Measurements from ENCODE around the gene PSD.
A peak's percentile ranks its signal among the peaks of the same experiment; 100 is the strongest.

Gene PSD

DNA sequence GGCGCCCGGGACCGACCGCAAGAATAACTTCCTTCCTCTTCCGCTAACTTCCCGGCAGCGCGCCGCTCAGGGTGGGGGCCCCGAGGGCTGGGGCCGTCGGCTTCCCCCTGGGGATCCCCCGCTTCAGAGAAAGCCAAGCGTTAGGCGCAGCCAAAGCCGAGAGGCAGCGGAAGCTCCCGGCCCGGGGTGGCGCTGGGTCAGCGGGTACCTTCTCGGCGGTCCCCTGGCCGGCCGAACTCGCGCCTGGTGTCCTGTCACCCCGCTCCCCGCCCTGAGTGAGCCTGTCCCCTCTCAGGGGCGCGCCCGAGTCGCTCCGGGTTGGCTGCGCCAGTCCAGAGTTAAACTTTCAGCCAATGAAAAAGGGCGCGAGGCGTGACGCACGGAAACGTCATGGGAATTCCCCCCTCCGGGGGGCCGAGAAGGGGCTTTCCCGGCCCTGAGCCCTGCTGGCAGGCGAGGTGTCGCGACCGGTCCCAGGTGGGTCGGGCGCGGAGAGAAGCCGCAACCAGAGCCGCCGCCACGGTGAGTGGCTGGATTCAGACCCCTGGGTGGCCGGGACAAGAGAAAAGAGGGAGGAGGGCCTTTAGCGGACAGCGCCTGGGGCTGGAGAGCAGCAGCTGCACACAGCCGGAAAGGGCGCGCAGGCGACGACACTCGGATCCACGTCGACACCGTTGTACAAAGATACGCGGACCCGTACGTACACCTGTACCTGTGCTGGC is 24.3 kb downstream of the PSD start:
- H3K4me3 ChIP-seq (ENCODE audit: low read length in 2 of 2), result peak overlapping the region; percentile 92 to 97
- peaks cover 0 to 12% of the 10 kb centered on the region in 2 donors for H3K36me3 ChIP-seq (ENCODE audit: control insufficient read depth in 2 of 2, insufficient read depth in 2 of 2, low read length in 2 of 2)
- peak overlapping the region; percentile 81 to 94 for H3K9ac ChIP-seq (ENCODE audit: low read depth in 1 of 2, low read length in 2 of 2)
- H3K27me3 ChIP-seq (ENCODE audit: control insufficient read depth in 2 of 2, insufficient read depth in 2 of 2, low read length in 2 of 2), result no peaks in the 10 kb centered on the region
- peak overlapping the region; percentile 94 to 99 for H3K27ac ChIP-seq (ENCODE audit: low read depth in 2 of 2, low read length in 2 of 2)
- H3K4me1 ChIP-seq (ENCODE audit: control insufficient read depth in 2 of 2, insufficient read depth in 2 of 2, low read length in 2 of 2), result peaks cover 22 to 31% of the 10 kb centered on the region in 2 donors
- no peaks in the 10 kb centered on the region for H3K9me3 ChIP-seq (ENCODE audit: control insufficient read depth in 2 of 2, low read length in 2 of 2)

DNA sequence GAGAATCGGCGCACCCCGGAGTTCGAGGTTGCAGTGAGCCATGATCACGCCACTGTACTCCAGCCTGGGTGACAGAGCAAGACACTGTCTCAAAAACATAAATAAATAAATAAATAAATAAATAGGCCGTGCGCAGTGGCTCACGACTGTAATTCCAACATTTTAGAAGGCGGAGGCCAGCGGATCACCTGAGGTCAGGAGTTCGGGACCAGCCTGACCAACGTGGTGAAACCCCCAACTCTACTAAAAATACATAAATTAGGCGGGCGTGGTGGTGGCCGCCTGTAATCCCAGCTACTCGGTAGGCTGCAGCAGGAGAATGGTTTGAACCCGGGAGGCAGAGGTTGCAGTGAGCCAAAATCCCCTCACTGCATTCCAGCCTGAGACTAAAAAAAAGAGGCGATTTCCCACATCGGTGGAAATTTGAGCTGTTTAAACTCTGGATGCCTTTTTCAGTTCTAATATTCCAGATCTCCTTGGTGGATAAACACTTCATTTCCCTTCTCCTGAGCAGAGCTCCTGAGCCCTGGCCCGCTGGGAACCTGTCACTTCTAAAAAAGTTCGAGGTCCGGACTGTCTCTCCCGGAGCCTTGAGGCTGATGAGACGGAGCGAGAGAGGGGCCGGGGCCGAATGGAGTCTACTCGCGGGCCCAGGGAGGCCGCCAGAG is 25.0 kb downstream of the PSD start:
- peaks cover 21 to 27% of the 10 kb centered on the region in 2 donors for H3K4me1 ChIP-seq (ENCODE audit: control insufficient read depth in 2 of 2, insufficient read depth in 2 of 2, low read length in 2 of 2)
- H3K9me3 ChIP-seq (ENCODE audit: control insufficient read depth in 2 of 2, low read length in 2 of 2), result no peaks in the 10 kb centered on the region
- H3K36me3 ChIP-seq (ENCODE audit: control insufficient read depth in 2 of 2, insufficient read depth in 2 of 2, low read length in 2 of 2), result peaks cover 0 to 11% of the 10 kb centered on the region in 2 donors
- H3K4me3 ChIP-seq (ENCODE audit: low read length in 2 of 2), result peak overlapping the region; percentile 92 to 97
- no peaks in the 10 kb centered on the region for H3K27me3 ChIP-seq (ENCODE audit: control insufficient read depth in 2 of 2, insufficient read depth in 2 of 2, low read length in 2 of 2)
- peak overlapping the region; percentile 81 to 94 for H3K9ac ChIP-seq (ENCODE audit: low read depth in 1 of 2, low read length in 2 of 2)
- H3K27ac ChIP-seq (ENCODE audit: low read depth in 2 of 2, low read length in 2 of 2), result peak overlapping the region; percentile 94 to 99

DNA sequence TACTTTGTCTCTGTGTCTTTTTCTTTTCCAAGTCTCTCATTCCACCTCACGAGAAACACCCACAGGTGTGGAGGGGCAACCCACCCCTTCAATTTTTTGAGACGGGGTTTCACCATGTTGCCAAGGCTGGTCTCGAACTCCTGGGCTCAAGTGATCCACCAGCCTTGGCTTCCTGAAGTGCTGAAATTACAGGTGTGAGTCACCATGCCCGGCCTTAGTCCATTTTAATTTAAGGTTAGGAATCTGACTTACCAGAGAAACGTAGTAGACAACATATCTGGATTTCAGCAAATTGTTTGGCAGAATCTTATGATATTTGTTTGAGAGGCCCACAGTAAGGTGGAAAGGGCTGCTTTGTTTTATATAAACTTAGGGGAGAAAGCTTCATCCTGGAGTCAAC is 26.3 kb downstream of the PSD start:
- H3K4me1 ChIP-seq (ENCODE audit: control insufficient read depth in 2 of 2, insufficient read depth in 2 of 2, low read length in 2 of 2), result peaks cover 18 to 27% of the 10 kb centered on the region in 2 donors

DNA sequence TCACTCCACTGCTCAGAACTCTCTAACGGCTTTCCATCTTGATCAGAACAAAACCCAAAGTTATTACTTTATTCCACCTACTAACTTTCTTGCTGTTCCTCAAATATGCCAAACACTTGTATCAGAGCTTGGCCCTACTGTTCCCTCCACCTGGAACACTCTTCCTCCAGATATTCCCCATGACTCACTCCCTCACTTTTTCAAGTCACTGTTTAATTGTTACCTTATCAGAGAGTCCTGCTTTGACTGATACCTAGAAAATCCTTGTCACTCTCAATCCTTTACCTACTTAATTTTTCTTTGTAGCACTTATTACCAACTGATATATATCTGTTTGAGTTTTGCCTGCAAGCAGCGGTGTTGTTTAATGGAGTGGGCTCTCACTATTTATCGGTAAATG is 28.7 kb downstream of the PSD start:
- Histone ChIP-seq H3K27ac (ENCODE audit: low read depth in 2 of 2, low read length in 2 of 2) (no peak overlapping the region), H3K4me1 (ENCODE audit: control insufficient read depth in 2 of 2, insufficient read depth in 2 of 2, low read length in 2 of 2) (peaks cover 5 to 12% of the 10 kb centered on the region in 2 donors), H3K9me3 (ENCODE audit: control insufficient read depth in 2 of 2, low read length in 2 of 2) (no peaks in the 10 kb centered on the region), H3K4me3 (ENCODE audit: low read length in 2 of 2) (no peak overlapping the region), H3K9ac (ENCODE audit: low read depth in 1 of 2, low read length in 2 of 2) (no peak overlapping the region), H3K36me3 (ENCODE audit: control insufficient read depth in 2 of 2, insufficient read depth in 2 of 2, low read length in 2 of 2) (no peaks in the 10 kb centered on the region), H3K27me3 (ENCODE audit: control insufficient read depth in 2 of 2, insufficient read depth in 2 of 2, low read length in 2 of 2) (no peaks in the 10 kb centered on the region)

More for the DNA sequence above, 26.3 kb downstream of the PSD start:
- Histone ChIP-seq H3K36me3 (ENCODE audit: control insufficient read depth in 2 of 2, insufficient read depth in 2 of 2, low read length in 2 of 2) (peaks cover 0 to 3% of the 10 kb centered on the region in 2 donors), H3K27ac (ENCODE audit: low read depth in 2 of 2, low read length in 2 of 2) (no peak overlapping the region), H3K9me3 (ENCODE audit: control insufficient read depth in 2 of 2, low read length in 2 of 2) (no peaks in the 10 kb centered on the region), H3K9ac (ENCODE audit: low read depth in 1 of 2, low read length in 2 of 2) (no peak overlapping the region), H3K4me3 (ENCODE audit: low read length in 2 of 2) (no peak overlapping the region), H3K27me3 (ENCODE audit: control insufficient read depth in 2 of 2, insufficient read depth in 2 of 2, low read length in 2 of 2) (no peaks in the 10 kb centered on the region)

DNA sequence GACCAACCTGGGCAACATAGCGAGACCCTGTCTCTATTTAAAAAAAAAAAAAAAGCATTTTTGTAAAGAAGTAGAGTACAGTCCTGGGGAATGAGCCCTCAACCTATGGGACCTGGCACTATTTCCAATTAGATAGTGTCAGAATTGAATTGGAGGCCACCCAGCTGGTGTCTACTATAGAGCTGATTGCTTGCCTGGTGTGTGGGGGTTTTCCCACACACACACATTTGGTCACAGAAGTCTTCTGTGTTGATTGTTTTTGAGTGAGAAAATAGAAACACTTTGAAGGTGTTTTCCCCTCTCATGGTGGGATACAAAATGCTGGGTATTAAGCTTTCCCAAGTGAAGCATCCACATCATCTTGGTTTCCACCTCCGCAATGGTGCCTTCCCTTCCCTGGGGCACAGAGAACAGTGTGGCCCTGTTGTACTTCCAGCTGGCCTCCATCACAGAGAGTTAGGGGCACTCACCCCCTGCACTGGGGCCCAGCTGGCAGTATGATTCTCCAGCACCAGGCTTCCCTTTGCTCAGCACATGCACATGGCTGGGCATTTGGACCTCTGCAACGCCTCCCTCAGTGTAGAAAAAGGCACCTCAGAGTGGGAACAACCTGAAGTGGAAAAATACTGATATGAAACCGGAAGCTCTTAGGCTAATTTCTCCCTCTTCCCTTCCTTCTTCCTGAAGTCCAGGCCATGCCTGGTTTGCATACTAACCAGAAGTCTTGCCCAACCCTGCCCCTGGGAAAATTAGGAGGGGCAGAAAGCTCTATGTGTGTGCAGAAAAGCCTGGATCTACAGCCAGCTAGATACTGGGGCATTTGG is 33.8 kb downstream of the PSD start:
- H3K27me3 ChIP-seq (ENCODE audit: control insufficient read depth in 2 of 2, insufficient read depth in 2 of 2, low read length in 2 of 2), result no peaks in the 10 kb centered on the region
- H3K36me3 ChIP-seq (ENCODE audit: control insufficient read depth in 2 of 2, insufficient read depth in 2 of 2, low read length in 2 of 2), result peaks cover 16 to 25% of the 10 kb centered on the region in 2 donors
- H3K27ac ChIP-seq (ENCODE audit: low read depth in 2 of 2, low read length in 2 of 2), result no peak overlapping the region
- H3K9me3 ChIP-seq (ENCODE audit: control insufficient read depth in 2 of 2, low read length in 2 of 2), result no peaks in the 10 kb centered on the region
- no peak overlapping the region for H3K4me3 ChIP-seq (ENCODE audit: low read length in 2 of 2)
- no peak overlapping the region for H3K9ac ChIP-seq (ENCODE audit: low read depth in 1 of 2, low read length in 2 of 2)
- no peaks in the 10 kb centered on the region for H3K4me1 ChIP-seq (ENCODE audit: control insufficient read depth in 2 of 2, insufficient read depth in 2 of 2, low read length in 2 of 2)

DNA sequence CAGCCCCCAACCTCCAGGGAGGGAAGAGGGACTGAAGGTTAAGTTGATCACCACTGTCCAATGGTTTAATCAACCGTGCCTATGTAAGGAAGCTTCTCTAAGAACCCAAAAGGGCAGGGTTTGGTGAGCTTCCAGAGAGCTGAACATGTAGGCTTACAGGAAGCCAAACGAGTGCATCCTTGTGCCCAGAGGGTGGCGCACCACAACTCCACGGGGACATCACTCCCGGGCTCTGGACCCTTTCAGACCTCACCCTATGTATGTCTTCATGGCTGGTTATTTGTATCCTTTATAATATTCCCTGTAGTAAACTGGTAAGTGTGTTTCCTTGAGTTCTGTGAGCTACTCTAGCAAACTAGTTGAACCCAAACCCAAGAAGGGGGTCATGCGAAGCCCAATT is 34.5 kb downstream of the PSD start:
- no peak overlapping the region for H3K9ac ChIP-seq (ENCODE audit: low read depth in 1 of 2, low read length in 2 of 2)
- H3K4me1 ChIP-seq (ENCODE audit: control insufficient read depth in 2 of 2, insufficient read depth in 2 of 2, low read length in 2 of 2), result no peaks in the 10 kb centered on the region
- H3K36me3 ChIP-seq (ENCODE audit: control insufficient read depth in 2 of 2, insufficient read depth in 2 of 2, low read length in 2 of 2), result peaks cover 23 to 33% of the 10 kb centered on the region in 2 donors
- H3K27ac ChIP-seq (ENCODE audit: low read depth in 2 of 2, low read length in 2 of 2), result no peak overlapping the region
- H3K4me3 ChIP-seq (ENCODE audit: low read length in 2 of 2), result no peak overlapping the region
- H3K9me3 ChIP-seq (ENCODE audit: control insufficient read depth in 2 of 2, low read length in 2 of 2), result no peaks in the 10 kb centered on the region
- no peaks in the 10 kb centered on the region for H3K27me3 ChIP-seq (ENCODE audit: control insufficient read depth in 2 of 2, insufficient read depth in 2 of 2, low read length in 2 of 2)

DNA sequence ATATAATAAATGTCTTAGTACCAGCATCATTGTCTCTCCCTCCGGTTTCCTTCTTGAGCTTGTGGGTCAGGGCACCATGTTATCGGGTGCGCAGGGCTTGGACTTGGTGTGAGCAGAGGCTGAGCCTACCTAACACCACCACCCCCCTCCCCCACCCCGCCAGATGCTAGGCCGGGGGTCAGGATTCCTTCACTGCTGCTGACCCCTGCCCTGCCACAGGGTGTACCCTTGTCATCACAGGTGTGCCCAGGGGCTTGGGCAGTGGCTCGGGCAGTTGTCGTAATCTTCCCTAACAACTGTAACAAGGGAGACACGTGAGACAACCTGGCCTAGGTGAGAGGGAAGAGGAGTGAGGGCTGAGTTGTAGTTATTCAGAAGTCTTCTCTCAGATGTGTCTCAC is 35.7 kb downstream of the PSD start:
- H3K9ac ChIP-seq (ENCODE audit: low read depth in 1 of 2, low read length in 2 of 2), result no peak overlapping the region
- no peaks in the 10 kb centered on the region for H3K27me3 ChIP-seq (ENCODE audit: control insufficient read depth in 2 of 2, insufficient read depth in 2 of 2, low read length in 2 of 2)
- H3K36me3 ChIP-seq (ENCODE audit: control insufficient read depth in 2 of 2, insufficient read depth in 2 of 2, low read length in 2 of 2), result peaks cover 29 to 39% of the 10 kb centered on the region in 2 donors

DNA sequence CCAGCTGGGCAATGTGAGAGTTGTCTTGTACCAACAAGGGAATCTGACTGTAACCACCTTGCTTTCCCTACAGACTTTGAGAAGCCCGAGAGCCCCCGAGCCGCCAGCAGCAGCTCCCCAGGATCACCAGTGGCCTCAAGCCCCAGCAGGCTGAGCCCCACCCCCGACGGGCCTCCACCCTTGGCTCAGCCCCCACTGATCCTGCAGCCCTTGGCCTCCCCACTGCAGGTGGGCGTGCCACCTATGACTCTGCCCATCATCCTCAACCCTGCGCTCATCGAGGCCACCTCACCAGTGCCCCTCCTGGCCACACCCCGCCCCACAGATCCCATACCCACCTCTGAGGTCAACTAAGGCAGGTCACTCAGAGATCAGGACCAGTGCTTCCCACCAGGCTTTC is 36.6 kb downstream of the PSD start:
- Histone ChIP-seq H3K4me1 (ENCODE audit: control insufficient read depth in 2 of 2, insufficient read depth in 2 of 2, low read length in 2 of 2) (no peaks in the 10 kb centered on the region), H3K9me3 (ENCODE audit: control insufficient read depth in 2 of 2, low read length in 2 of 2) (no peaks in the 10 kb centered on the region), H3K27me3 (ENCODE audit: control insufficient read depth in 2 of 2, insufficient read depth in 2 of 2, low read length in 2 of 2) (no peaks in the 10 kb centered on the region), H3K9ac (ENCODE audit: low read depth in 1 of 2, low read length in 2 of 2) (no peak overlapping the region), H3K36me3 (ENCODE audit: control insufficient read depth in 2 of 2, insufficient read depth in 2 of 2, low read length in 2 of 2) (peaks cover 33 to 43% of the 10 kb centered on the region in 2 donors), H3K27ac (ENCODE audit: low read depth in 2 of 2, low read length in 2 of 2) (no peak overlapping the region), H3K4me3 (ENCODE audit: low read length in 2 of 2) (no peak overlapping the region)

More for the DNA sequence above, 35.7 kb downstream of the PSD start:
- Histone ChIP-seq H3K27ac (ENCODE audit: low read depth in 2 of 2, low read length in 2 of 2) (no peak overlapping the region), H3K9me3 (ENCODE audit: control insufficient read depth in 2 of 2, low read length in 2 of 2) (no peaks in the 10 kb centered on the region), H3K4me3 (ENCODE audit: low read length in 2 of 2) (no peak overlapping the region), H3K4me1 (ENCODE audit: control insufficient read depth in 2 of 2, insufficient read depth in 2 of 2, low read length in 2 of 2) (no peaks in the 10 kb centered on the region)

DNA sequence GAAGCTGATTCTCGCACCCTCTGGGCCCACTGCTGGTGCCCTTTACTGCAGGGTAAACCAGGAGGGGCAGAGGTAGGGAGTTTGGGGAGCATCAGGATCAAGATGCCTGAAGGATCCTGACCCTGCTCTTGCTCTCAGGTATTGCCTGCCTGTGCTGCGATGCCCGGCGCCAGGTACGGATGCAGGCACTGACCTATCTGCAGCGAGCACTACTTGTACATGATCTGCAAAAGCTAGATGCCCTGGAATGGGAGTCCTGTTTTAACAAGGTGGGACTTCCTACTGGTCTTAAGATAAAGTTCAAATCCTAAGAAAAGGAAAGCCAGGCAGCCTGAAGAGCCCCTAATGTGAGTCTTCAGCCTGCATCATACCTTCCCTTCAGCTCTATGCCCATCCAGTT is 39.2 kb downstream of the PSD start:
- H3K27me3 ChIP-seq (ENCODE audit: control insufficient read depth in 2 of 2, insufficient read depth in 2 of 2, low read length in 2 of 2), result no peaks in the 10 kb centered on the region
- no peaks in the 10 kb centered on the region for H3K9me3 ChIP-seq (ENCODE audit: control insufficient read depth in 2 of 2, low read length in 2 of 2)
- H3K36me3 ChIP-seq (ENCODE audit: control insufficient read depth in 2 of 2, insufficient read depth in 2 of 2, low read length in 2 of 2), result peaks cover 52 to 68% of the 10 kb centered on the region in 2 donors
- no peak overlapping the region for H3K27ac ChIP-seq (ENCODE audit: low read depth in 2 of 2, low read length in 2 of 2)
- H3K9ac ChIP-seq (ENCODE audit: low read depth in 1 of 2, low read length in 2 of 2), result no peak overlapping the region
- no peaks in the 10 kb centered on the region for H3K4me1 ChIP-seq (ENCODE audit: control insufficient read depth in 2 of 2, insufficient read depth in 2 of 2, low read length in 2 of 2)
- no peak overlapping the region for H3K4me3 ChIP-seq (ENCODE audit: low read length in 2 of 2)

DNA sequence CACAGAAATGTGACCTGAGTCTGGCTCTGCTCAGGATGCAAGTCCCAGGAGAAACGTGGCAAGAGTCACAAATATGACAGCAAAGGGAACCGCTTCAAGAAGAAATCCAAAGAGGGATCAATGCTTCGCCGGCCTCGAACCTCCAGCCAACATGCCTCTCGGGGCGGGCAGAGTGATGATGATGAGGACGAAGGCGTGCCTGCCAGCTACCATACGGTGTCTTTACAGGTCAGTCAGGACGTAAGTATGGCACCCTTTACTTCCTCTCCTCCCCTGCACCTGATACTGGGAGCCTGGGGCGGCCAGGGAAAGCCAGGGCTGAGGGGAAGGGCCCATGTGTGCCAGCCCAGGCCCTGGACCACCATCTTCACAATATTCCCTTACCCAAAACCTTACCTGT is 41.7 kb downstream of the PSD start:
- no peak overlapping the region for H3K27ac ChIP-seq (ENCODE audit: low read depth in 2 of 2, low read length in 2 of 2)
- H3K36me3 ChIP-seq (ENCODE audit: control insufficient read depth in 2 of 2, insufficient read depth in 2 of 2, low read length in 2 of 2), result peaks cover 55 to 80% of the 10 kb centered on the region in 2 donors
- no peaks in the 10 kb centered on the region for H3K27me3 ChIP-seq (ENCODE audit: control insufficient read depth in 2 of 2, insufficient read depth in 2 of 2, low read length in 2 of 2)
- H3K9me3 ChIP-seq (ENCODE audit: control insufficient read depth in 2 of 2, low read length in 2 of 2), result no peaks in the 10 kb centered on the region
- no peak overlapping the region for H3K9ac ChIP-seq (ENCODE audit: low read depth in 1 of 2, low read length in 2 of 2)
- H3K4me1 ChIP-seq (ENCODE audit: control insufficient read depth in 2 of 2, insufficient read depth in 2 of 2, low read length in 2 of 2), result no peaks in the 10 kb centered on the region
- no peak overlapping the region for H3K4me3 ChIP-seq (ENCODE audit: low read length in 2 of 2)
